Thoracic aorta (tissue), 2 donors: ENCODE measurements around the gene GGACT. TPM values are rescaled to one million over a fixed set of nuclear protein-coding genes. Genes with fewer than 3 reads are reported as not detected.
"Not testable (repeated sequence)": the region's sequence is repeated elsewhere in the genome, so short reads cannot be mapped to it uniquely, and the experiment has no call there.

Experiments used
- ATAC-seq: fragments of 150-250 bp; one replicate; pipeline ENCODE4 v1.8.0; 2017; ENCODE audit warnings: low read depth; ENCODE audit not compliant: insufficient number of reproducible peaks, low FRiP score
- DNase-seq: peaks from one replicate; pipeline ENCODE4 v3.0.0-alpha.2; 2020; ENCODE audit warnings: low spot score
- H3K27ac ChIP-seq, 2 donors: fragments of 200-600 bp; sonication (generic); 1 replicate in 1 of 2; 2 replicates in 1 of 2; pipeline ENCODE4 v1.5.1; 2016; ENCODE audit warnings: mild to moderate bottlenecking in 2 of 2, moderate library complexity in 2 of 2
- H3K27me3 ChIP-seq: fragments of 200-600 bp; sonication (generic); replicated peaks from 2 replicates; pipeline ENCODE4 v1.6.0; 2016; ENCODE audit warnings: mild to moderate bottlenecking; ENCODE audit not compliant: insufficient read depth
- H3K36me3 ChIP-seq: fragments of 200-600 bp; sonication (generic); one replicate; pipeline ENCODE4 v1.5.1; 2016
- H3K4me1 ChIP-seq, 2 donors: fragments of 200-600 bp; sonication (generic); 1 replicate in 1 of 2; 2 replicates in 1 of 2; pipeline versions ENCODE4 v1.5.1 to v1.6.0; 2016; ENCODE audit warnings: low read depth in 2 of 2, mild to moderate bottlenecking in 1 of 2; ENCODE audit not compliant: control insufficient read depth in 1 of 2
- H3K4me3 ChIP-seq: fragments of 200-600 bp; sonication (generic); 2 replicates; pipeline ENCODE4 v1.5.1; 2016; ENCODE audit warnings: mild to moderate bottlenecking
- H3K9me3 ChIP-seq: fragments of 200-600 bp; sonication (generic); 2 replicates; pipeline ENCODE4 v1.5.1; 2016
- total RNA-seq, 2 donors: library from RNA; depleted of rRNA; stranded (reverse); fragments of >200 nt; gene quantifications; one replicate each; pipeline versions ENCODE4 v1.1.0 to v1.2.3, GENCODE V29; 2016
- TF ChIP-seq, protein P1 (sequence below): fragments of 200-600 bp; sonication (generic); IDR thresholded peaks from one replicate; pipeline ENCODE4 v1.5.1; 2019; ENCODE audit warnings: antibody characterized with exemption

The GGACT gene
- total RNA-seq, 2 donors from 2014 or later: 0.27 to 0.92 TPM

DNA sequence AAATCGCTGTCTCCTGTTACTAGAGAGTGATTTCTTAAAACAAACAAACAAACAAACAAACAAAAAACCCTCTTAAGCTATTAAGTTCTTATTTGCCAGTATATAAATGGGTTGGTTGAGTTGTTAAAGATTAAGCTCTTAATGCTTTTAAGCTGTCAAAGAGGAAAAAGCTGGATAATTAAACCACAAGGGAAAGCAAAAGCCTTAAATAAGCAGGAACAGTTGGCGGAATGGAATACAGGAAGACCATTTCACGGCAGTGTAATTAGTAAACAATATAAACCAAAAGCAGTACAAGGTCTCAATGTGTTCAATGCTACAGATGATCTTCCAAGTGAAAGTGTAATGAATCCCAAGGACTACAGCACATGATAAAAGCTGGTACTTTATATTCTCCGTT, 32.2 kb upstream of the GGACT start:
- no peaks in the 10 kb centered on the region for H3K9me3 ChIP-seq
- H3K27me3 ChIP-seq: no peaks in the 10 kb centered on the region
- no peak overlapping the region for H3K27ac ChIP-seq
- TF ChIP-seq, protein P1, sequence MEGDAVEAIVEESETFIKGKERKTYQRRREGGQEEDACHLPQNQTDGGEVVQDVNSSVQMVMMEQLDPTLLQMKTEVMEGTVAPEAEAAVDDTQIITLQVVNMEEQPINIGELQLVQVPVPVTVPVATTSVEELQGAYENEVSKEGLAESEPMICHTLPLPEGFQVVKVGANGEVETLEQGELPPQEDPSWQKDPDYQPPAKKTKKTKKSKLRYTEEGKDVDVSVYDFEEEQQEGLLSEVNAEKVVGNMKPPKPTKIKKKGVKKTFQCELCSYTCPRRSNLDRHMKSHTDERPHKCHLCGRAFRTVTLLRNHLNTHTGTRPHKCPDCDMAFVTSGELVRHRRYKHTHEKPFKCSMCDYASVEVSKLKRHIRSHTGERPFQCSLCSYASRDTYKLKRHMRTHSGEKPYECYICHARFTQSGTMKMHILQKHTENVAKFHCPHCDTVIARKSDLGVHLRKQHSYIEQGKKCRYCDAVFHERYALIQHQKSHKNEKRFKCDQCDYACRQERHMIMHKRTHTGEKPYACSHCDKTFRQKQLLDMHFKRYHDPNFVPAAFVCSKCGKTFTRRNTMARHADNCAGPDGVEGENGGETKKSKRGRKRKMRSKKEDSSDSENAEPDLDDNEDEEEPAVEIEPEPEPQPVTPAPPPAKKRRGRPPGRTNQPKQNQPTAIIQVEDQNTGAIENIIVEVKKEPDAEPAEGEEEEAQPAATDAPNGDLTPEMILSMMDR: no peak
- DNase-seq: no peak
- no peaks in the 10 kb centered on the region for H3K4me1 ChIP-seq
- H3K36me3 ChIP-seq: no peaks in the 10 kb centered on the region
- ATAC-seq: no peak
- no peak overlapping the region for H3K4me3 ChIP-seq

DNA sequence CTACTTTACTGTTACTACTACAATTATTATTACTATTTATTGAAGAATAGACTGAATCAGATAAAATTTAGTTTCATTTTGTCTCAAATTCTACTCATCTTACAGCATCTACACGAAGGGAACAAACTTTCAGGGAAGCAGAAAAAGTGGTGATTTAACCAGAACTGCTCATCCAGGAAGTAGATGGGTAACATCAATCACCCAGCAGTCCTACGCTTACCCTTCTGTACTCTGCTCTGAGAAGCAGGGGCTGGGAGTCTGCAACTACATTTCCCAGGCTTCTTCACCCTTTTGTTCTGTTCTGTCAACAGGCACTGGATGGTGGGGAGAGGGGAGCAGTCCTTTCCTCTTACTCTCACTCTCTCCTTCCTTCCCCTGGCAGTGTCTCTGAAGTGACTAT, 31.4 kb upstream of the GGACT start:
- no peaks in the 10 kb centered on the region for H3K9me3 ChIP-seq
- H3K36me3 ChIP-seq: no peaks in the 10 kb centered on the region
- ATAC-seq: no peak

GRCh38 chr13:100618897-100619296, 30.3 kb upstream of the GGACT start:
- not testable (repeated sequence) for H3K27ac ChIP-seq, ATAC-seq, DNase-seq, H3K27me3 ChIP-seq, H3K4me3 ChIP-seq, H3K4me1 ChIP-seq, H3K36me3 ChIP-seq, H3K9me3 ChIP-seq

More for the DNA sequence above, 31.4 kb upstream of the GGACT start:
- Histone ChIP-seq H3K4me1 (no peaks in the 10 kb centered on the region), H3K4me3 (no peak overlapping the region), H3K27me3 (no peaks in the 10 kb centered on the region), H3K27ac (no peak overlapping the region)
- TF ChIP-seq, protein P1: no peak
- DNase-seq: no peak

GRCh38 chr13:100613031-100613430, 24.4 kb upstream of the GGACT start:
- Histone ChIP-seq H3K4me1 (no peaks in the 10 kb centered on the region), H3K27me3 (no peaks in the 10 kb centered on the region), H3K36me3 (peaks cover 6% of the 10 kb centered on the region), H3K27ac (no peak overlapping the region), H3K4me3 (no peak overlapping the region), H3K9me3 (no peaks in the 10 kb centered on the region)
- DNase-seq (no peak), ATAC-seq (no peak)
- TF ChIP-seq, protein P1: no peak

DNA sequence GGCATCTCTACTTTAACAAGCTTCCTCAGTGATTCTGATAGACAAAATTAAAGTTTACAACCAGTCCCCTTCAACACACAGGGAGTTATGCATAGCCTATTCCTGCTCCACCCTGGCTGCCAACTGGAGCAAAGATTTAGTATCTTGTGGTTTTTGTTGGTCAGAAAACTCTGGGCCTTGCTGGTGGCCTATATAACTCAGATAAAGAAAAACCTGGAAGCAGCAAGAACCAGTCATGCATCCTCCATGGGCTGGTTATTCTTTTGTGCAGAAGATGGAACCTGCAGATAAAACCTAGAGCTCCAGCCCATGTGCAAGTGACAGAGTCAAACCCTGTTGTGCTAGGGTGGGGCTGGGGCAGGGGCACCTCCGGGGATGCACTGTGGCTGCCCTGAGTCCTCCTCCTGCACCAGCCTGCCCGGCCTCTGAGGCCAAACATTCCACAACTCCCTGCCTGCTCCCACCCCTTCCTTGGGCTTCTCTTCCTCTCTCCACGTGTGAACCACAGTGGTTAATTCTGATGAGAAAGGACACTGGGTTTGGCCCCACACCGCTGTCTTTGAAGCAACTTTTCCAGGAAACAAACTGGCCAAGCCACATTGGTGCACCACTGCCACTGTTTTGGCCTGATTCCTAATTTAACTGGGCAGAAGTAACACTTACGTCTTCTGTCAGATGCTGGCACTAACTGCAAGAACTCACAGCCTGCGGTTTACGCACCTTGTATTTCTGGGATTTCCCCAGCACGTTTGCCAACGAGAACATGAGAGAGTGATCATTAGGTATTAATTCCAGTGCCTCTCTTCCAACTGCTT, 23.3 kb upstream of the GGACT start:
- no peak overlapping the region for H3K4me3 ChIP-seq
- DNase-seq (no peak), ATAC-seq (no peak)
- no peaks in the 10 kb centered on the region for H3K27me3 ChIP-seq
- peaks cover 7% of the 10 kb centered on the region for H3K36me3 ChIP-seq
- H3K4me1 ChIP-seq: no peaks in the 10 kb centered on the region
- H3K27ac ChIP-seq: no peak overlapping the region
- no peaks in the 10 kb centered on the region for H3K9me3 ChIP-seq
- TF ChIP-seq, protein P1: no peak
